Measurements from ENCODE around the gene DIP2B. TPM values are rescaled to one million over a fixed set of nuclear protein-coding genes. Genes with fewer than 3 reads are reported as not detected.

The DIP2B gene
- total RNA-seq, 1 experiment from 2014 or later: 20.0 TPM

- H4K8ac ChIP-seq (replicated peaks; ENCODE audit: insufficient read length, low read depth, low read length): no peak overlapping the region
- no peaks in the 10 kb centered on the region for H3K27me3 Mint-ChIP-seq (ENCODE audit: low read depth)
- TF ChIP-seq CTCF (conservative IDR thresholded peaks at IDR 0.05): no peak
- no peaks in the 10 kb centered on the region for H3K4me1 Mint-ChIP-seq
- H2BK120ac ChIP-seq (ENCODE audit: low read depth, low read length, poor library complexity, severe bottlenecking): no peak overlapping the region
- H3K23me2 ChIP-seq (ENCODE audit: insufficient read length, low read depth, low read length, poor library complexity, severe bottlenecking): no peaks in the 10 kb centered on the region
- no peak overlapping the region for H2AFZ ChIP-seq (ENCODE audit: low read length)
- no peaks in the 10 kb centered on the region for H3K27me3 ChIP-seq (ENCODE audit: insufficient read depth, low read length)
- H4K91ac ChIP-seq (ENCODE audit: insufficient read length, low read depth, low read length): no peak overlapping the region
- H3K27ac Mint-ChIP-seq: no peak overlapping the region
- no peak overlapping the region for H3K4me3 Mint-ChIP-seq
- no peaks in the 10 kb centered on the region for H3K4me1 ChIP-seq (ENCODE audit: insufficient read depth, low read length)
- no peaks in the 10 kb centered on the region for H3K79me2 ChIP-seq (ENCODE audit: insufficient read depth, low read length)
- peaks cover 22 to 29% (median 22%) of the 10 kb centered on the region in 3 experiments for H3K36me3 Mint-ChIP-seq (ENCODE audit: insufficient read depth in 1 of 3, low read depth in 3 of 3)
- H3K9ac ChIP-seq (ENCODE audit: extremely low read depth, insufficient read length, low read length): no peak overlapping the region
- no peak overlapping the region for H3K18ac ChIP-seq (ENCODE audit: insufficient read length, low read depth, low read length)
- H3K9me3 Mint-ChIP-seq: no peaks in the 10 kb centered on the region
- no peak overlapping the region for H4K5ac ChIP-seq (ENCODE audit: insufficient read length, low read depth, low read length)
- no peak overlapping the region for H3K23ac ChIP-seq (ENCODE audit: insufficient read length, low read depth, low read length)
- no peak overlapping the region for H3K4ac ChIP-seq (ENCODE audit: low read depth, low read length)
- H2BK12ac ChIP-seq (ENCODE audit: insufficient read length, low read depth, low read length): no peak overlapping the region
- no peak overlapping the region for H2AK5ac ChIP-seq (ENCODE audit: insufficient read length, low read length)
- no peak overlapping the region for H2BK20ac ChIP-seq (ENCODE audit: low read depth, low read length, poor library complexity, severe bottlenecking)
- H3K4me2 ChIP-seq (ENCODE audit: insufficient read depth, insufficient read length, low read length): no peak overlapping the region
- WGBS (ENCODE audit: extremely low coverage, insufficient read length, low lambda C conversion rate): no CpG with 5 or more reads among the region's 4 CpGs
- H4K20me1 ChIP-seq (ENCODE audit: control insufficient read depth, insufficient read depth, insufficient read length): no peaks in the 10 kb centered on the region
- no peaks in the 10 kb centered on the region for H3K9me3 ChIP-seq (ENCODE audit: control insufficient read depth, low read depth, low read length)
- no peak overlapping the region for H3K27ac ChIP-seq (ENCODE audit: insufficient read length, low read depth, low read length)
- no peak for DNase-seq
- no peak overlapping the region for H3T11ph ChIP-seq (ENCODE audit: low read length)
- no peak overlapping the region for H3K56ac ChIP-seq (ENCODE audit: insufficient read length, low read depth, low read length)
- H3K79me1 ChIP-seq (ENCODE audit: insufficient read depth, low read depth, low read length, poor library complexity, severe bottlenecking): no peaks in the 10 kb centered on the region
- no peak overlapping the region for H2BK5ac ChIP-seq (ENCODE audit: insufficient read length, low read length)
- H3K14ac ChIP-seq (ENCODE audit: insufficient read depth, low read length): no peak overlapping the region
- H2BK15ac ChIP-seq (ENCODE audit: low read depth, low read length): no peak overlapping the region
These were observed 172.0 kb downstream of the DIP2B start for GRCh38 chr12:50676756-50677155.

All from H9 (cell line).